Colon (tissue), 2 donors: Measurements from ENCODE around the gene FAM20A.
"Not testable (repeated sequence)": the region's sequence is repeated elsewhere in the genome, so short reads cannot be mapped to it uniquely, and the experiment has no call there.

Experiments used
- FAIRE-seq: peaks from 2 replicates; lab custom pipeline; 2012; peaks lifted over from hg19 to GRCh38; lab: Jason Lieb, UNC
- donor health status: control.
- donor health status: control.

Gene FAM20A

DNA sequence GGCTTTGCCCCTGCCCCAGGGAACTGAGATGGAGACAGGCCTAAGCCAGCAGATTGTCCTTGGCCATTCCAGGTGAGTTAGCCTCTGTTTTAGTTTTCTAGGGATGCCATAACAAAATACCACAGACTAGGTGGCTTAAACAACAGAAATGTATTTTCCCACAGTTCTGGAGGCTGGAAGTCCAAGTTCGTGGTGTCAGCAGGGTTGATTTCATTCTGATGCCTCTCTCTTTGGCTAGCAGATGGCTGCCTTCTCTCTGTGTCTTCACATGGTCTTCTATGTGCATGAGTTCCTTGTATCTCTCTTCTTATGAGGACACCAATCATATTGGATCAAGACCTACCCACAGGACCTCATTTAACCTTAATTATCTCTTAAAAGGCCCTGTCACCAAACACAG lies 12.8 kb downstream of the FAM20A start:
- FAIRE-seq = no peak

DNA sequence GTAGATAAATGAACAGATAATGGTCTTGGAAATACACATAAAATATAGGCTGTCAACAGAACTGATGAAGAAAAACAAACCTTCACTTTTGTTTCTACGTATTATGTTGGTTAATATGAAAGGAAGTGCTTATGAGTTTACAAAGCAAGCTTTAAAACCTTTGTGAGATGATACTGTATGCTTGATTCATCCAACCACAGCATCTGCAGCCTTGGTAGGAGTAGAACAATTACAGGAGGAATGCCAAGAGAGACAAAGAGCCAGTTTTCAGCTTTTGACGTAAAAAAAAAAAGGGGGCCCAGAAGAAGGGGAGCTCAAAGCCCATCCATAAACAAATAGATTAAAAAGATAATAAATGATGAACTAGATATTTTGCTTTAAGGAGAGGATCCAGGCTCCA lies 13.3 kb downstream of the FAM20A start:
- FAIRE-seq = no peak

DNA sequence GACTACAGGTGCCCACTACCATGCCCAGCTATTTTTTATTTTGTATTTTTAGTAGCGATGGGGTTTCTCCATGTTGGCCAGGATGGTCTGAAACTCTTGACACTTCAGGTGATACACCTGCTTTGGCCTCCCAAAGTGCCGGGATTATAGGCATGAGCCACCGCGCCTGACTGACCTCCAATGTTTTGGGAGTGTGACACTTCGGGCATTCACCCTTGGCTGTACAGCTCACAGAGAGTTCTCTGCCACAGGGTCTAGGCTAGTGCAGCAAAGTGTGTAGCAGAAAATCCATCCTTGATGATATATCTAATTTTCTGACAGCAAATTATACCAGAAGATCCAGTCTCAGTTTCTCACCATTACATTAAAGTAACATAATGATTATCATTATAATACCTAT lies 14.1 kb downstream of the FAM20A start:
- FAIRE-seq = no peak

DNA sequence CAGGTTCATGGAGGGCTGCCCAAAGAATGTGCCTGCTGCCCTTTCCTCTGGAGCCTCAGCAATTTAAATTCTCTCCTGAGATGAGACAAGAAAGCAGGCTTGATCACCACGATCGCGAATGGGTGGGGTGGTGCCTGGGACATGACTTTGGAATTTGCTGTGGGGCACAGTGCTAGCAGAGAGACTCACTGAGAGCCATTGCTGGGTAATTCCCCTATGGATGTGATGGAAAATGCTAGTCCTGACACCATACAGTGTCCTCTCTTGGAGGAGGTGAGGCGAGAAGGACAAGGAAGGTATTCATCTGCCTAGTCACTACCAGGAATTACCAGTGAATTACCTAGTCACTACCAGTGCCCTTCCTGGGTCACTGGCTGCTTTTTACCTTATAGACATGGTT lies 15.5 kb downstream of the FAM20A start:
- FAIRE-seq = no peak

DNA sequence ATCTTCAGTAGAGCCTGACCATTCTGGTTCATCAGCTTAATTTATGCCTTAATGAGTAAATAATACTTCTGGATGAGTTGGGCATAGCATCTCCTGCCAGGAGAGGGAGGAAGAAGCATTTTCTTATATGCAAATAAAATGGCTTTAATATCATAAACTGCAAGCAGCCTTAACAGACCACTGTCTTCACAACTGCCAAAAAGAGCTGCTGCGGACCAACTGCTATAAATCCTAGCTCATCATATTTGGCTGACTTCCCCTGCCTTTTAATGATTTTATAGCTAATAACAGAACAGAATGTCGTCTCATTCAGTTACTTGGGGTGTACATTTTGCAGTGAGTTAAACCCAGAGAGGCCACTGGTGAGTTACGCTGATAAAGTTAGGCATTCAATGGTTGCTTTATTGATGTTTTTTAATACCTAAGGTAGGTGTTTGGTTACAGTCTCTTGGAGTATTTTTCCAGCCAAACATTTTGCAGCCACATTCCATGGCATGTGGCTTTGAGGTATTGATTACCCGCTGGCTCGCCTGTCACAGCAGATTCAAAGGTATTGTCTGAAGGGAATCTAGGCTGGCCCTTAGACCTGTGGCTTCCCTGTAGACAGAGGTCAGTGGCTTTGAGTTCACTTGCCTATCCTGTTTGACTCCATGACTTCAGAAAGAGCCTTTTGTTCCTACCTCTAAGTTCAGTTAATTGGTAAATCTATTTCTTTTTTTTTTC lies 16.4 kb downstream of the FAM20A start:
- FAIRE-seq = no peak

DNA sequence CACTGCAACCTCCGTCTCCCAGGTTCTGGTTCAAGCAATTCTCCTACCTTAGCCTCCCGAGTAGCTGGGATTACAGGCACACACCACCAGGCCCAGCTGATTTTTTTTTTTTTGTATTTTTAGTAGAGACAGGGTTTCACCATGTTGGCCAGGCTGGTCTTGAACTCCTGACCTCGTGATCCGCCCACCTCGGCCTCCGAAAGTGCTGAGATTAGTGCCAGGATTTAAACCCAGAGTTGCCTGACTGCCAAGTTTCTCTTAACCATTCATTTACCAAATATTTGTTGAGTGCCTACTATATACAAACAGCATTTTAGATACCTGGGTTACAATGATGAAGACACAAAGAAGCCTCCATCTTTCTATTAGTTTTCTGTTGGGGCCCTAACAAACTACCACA lies 18.3 kb downstream of the FAM20A start:
- not testable (repeated sequence) for FAIRE-seq

DNA sequence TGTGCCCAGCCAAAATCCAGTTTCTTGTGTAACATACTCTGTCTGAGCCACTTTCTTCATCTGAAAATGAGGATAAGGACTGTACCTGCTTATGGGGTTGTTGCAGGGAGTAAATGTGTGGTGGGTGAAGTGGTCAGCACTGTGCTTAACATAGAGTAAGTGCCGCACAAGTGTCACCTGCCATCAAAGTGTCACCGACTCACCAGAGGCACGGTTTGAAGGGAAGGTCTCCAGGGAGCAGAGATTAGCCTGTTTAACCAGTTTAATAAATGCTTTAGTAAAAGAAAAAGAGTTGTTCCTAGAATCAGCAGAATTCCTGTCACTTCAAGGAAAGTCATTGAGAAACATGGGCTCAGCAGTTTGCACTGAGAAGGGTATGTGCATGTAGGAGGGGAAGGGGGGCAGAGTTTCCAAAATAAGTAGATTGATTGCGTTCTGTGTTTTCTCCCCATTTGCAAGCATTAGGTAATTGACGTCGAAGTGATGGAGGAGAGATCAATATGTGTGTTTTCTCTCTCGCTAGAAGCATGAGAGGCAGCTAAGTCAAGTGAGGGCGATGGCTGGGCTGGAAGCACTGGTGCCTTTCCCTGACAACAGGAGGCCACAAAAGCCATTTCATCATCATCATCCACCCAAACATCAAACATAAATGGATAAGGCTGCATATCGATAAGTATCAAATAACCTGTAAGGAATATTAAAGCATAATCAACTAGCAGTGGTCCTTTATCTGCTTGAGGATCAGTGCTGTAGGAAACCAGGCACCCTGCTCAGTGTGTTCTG lies 19.1 kb downstream of the FAM20A start:
- FAIRE-seq = no peak

DNA sequence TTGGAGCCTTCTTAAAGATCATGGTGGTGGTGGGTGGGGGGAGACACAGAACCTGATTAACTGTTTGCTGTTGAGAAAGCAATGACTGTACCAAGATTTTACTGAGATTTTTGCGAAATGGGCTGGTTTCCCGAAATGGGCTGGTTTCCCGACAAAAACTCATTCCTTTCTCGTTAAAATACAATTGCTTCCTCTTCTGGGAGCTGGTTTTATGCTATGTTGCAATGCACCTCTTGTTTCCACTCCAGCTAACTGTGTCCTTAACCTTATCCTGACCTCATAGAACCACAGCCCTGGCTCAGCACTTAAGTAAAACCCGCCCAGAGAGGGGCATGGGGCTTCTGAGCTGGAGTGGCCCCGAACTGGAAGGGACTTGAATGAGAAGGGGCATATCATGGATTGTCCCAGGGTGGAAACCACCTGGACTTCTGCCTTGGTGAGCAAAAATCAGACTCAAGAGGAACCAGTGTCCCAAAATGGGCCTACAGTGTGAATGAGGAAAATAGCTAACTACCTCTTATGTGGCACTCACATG lies 20.9 kb downstream of the FAM20A start:
- FAIRE-seq = no peak

DNA sequence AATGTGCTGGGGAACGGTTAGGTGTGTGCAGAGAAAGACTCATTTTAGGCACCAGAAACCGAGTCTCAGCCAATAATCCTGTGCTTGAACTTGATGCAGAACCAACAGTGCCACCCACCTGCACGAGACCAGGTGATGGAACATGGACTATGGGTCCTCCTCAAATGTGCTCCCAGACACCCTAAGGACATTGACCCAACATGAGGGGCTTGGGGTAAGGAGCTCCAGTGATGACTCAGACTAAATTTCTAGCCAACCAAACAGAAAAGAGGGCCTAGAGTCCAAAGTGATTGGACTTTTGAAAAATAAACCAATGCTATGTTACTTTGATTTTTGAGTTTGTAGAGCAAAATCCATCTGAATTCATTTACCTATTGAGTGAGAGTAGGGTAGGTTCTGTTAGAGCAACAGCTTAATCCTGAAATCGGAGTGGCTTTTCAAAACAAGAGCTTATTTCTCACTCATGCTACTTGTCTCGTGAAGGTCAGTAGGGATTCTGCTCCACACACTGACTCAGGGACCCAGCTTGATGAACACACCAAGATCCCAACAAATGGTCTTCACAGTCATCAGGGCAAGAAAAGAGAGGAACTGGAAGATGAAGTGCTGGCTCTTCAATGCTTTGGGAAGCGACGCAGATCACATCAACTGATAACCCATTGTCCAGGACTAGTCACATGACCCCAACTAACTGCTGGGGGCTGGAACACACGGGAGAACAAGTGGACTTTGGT lies 21.8 kb downstream of the FAM20A start:
- FAIRE-seq = no peak

DNA sequence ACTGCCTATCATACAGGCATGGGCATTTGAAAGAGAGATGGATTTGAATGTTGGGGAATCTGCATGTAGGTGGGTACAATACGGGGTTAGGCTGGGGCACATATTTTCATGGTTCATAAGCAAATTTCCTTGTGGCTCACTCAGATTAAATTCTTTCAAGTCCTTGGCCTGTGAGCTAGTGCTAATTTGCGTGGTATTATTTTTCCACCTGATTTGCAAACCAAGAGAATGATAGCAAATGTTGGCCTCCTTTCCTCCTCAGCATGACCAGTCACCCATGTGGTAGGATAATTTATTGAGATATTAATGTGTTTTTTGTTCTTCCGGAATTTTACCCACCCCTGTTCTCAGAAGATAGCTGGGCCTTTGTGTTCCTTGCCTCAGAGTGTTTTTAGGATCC lies 22.9 kb downstream of the FAM20A start:
- FAIRE-seq = no peak

DNA sequence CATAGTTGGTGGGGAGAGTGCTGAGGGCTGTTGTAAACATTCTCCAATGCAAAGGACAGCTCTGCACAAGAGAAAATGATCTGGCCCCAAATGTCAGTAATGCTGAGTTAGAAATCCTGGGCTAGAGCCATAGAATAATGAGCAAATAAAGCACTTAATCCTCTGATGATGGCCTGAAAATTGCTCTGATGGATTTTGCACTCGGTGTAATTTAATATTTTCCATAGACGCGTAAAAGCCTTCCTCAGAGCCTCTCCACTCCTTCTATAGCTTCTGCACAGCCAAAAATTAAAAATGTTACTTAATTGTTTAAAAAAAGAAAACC lies 23.7 kb downstream of the FAM20A start:
- no peak for FAIRE-seq

DNA sequence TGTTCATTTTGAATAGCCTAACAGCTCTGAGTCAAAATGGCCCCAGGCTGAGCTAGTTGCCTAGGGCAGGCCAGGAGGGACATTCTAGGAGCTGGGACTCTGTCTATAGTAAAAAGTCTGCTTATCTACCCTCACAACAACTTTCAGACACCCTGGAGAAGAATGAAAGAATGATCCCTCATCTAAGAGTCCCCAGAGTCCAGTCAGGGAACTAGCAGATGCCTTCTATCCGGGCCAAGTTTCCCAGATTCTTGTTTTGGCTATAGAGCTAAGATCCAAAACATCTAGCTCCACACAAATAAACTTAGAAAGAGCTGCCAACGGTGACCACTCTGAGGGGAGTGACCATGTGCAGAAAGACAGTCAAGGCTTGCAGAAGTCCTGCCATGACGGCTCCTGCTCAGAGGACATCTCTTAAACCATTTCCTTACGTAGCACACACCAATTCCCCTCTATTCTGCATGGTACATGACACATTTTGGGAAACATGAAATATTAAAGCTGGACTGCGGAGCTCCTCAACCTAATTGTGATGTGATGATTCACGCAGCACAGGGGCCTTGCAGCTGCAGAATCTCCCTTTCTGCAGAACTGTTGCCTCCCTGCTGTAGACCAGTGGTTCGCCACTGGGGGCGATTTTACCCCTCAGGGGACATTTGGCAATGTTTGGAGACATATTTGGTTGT lies 24.2 kb downstream of the FAM20A start:
- FAIRE-seq = no peak

DNA sequence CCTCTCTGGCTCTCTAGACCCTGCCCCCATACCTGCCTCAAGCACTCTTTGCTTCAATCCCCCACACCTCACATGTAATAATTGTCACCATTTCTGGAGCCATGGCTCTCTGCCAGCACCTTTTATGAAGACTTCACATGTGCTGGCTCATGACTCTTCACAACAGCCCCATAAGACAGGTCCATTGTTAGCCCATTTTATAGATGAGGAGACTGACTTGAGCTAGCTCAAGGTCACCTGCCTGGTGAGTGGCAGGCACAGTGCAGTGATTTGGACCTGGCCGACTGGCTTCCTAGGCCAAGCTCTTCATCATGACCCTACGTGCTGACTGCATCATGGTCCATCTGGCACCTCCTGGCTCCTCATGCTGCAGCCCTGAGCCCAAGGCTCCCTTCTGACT lies 25.0 kb downstream of the FAM20A start:
- FAIRE-seq = no peak

DNA sequence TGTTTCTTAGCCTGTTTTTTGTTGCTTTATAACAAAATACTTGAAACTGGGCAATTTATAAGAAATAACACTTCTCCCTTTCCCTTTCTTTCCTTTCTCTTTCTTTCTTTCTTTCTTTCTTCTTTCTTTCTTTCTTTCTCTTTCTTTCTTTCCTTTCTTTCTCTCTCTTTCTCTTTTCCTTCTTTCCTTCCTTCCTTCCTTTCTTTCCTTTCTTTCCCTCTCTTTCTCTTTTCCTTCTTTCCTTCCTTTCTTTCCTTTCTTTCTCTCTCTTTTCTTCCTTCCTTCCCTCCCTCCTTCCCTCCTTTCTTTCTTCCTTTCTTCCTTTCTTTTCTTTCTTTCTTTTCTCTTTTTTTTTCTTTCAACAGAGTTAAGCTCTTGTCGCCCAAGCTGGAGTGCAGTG lies 27.8 kb downstream of the FAM20A start:
- no peak for FAIRE-seq

DNA sequence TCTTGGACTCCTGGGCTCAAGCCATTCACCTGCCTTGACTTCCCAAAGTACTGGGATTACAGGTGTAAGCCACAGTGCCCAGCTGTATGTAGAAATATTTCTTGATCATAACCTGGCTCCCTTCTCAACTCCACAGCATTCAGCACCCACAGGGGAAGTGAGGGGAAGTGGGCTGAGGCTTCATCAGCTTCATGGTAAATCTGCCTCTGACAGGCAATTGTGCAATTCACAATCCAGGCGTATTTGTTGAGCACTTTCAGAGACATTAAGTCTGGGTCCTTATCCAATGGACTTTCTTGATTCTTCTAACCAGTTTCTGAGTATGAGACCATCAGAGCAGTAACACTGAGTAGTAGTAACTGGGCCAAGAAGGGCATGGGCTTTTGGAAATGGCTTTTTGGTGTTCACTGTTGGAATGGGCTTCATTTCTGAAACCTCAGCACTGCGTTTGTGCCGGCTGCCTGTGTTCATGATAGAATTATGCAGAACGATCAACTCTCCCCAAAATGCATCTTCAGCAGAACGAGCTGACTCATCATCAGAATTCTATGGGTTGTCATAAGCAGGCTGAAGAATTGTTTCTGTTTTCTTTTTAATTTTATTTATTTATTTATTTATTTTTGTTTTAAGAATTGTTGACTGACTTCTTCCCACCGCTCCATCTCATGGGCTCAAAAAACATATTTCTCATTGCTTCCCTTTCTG lies 28.9 kb downstream of the FAM20A start:
- no peak for FAIRE-seq

DNA sequence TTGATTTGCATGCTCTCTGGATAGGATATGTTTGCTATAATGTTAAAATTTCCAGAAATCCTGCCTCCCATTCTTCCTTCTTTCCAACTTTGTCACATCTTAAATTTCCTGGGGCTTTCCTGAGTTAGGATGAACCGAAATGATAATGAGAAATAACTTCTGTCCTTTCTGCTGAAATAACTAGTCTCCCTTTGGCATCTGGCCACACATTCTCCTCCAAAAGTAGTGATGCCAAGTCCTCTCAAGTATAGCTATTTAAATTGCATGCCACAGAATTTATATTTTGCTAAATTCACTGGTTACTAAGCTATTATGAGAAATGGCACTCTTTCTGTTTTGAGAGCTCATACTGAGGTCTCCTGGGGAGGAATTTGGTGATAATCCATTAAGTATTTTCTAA lies 30.6 kb downstream of the FAM20A start:
- FAIRE-seq = no peak

DNA sequence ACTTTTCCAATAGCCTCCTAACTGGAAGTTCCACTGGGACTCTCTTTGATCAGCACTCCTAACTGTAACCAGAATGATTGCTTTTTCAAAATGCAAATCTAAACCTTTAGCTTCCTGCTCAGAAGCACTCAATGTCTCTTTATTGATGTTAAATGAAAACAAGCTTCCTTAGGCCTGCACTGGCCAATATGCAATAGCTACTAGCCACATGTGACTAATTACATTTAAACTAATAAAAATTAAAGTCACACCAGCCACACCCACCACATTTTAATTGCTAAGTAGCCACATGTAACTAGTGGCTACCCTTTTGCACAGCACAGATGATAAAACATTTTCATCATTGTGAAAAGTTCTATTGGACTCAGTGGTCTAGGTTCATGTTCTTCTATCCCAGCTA lies 31.8 kb downstream of the FAM20A start:
- FAIRE-seq = no peak

DNA sequence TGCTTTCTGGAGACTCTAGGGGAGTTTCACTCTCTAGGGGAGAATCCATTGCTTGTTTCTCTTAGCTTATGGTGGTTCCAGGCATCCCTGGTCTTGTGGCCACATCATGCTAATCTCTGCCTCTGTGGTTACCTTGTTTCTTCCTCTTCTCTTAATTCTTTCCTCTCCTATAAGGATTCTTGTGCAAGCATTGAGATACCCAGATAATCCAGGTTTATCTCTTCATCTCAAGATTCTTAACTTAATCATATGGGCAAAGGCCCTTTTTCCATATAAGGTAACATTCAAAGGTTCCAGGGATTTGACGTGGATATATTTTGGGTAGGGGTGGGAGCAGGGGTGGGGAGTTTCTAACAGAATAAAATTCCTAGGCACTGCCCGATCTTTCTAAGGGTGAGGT lies 32.6 kb downstream of the FAM20A start:
- FAIRE-seq = no peak

DNA sequence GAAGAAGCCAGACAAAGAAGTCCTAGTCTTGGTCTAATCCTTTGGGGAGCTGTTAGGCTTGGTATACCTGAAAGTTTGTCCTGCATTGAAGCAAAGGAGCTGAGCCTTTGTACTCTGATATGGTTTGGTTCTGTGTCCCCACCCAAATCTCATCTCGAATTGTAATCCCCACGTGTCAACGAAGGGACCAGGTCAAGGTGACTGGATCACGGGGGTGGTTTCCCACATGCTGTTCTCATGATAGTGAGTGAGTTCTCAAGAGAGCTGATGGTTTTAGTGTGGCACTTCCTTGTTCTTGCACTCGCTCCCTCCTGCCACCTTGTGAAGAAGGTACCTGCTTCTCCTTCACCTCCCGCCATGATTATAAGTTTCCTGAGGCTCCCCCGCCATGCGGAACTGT lies 33.6 kb downstream of the FAM20A start:
- no peak for FAIRE-seq

DNA sequence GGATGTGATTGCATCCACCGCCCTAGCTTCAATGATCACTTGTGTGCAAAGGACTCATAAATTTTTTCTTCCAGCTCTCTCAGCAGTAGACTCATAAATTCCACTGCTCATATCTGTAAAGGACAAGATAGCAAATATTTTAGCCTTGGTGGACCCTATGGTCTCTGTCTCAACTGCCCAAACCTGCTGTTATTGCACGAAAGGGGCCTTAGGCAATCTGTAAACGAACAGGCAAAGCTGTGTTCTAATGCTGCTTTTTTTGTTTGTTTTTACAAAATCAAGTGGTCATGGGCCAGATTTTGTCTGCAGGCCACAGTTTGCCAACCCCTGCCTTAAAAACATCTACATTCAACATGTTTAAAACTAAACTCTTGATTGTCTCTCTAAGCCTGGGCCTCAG lies 34.1 kb downstream of the FAM20A start:
- FAIRE-seq = no peak

DNA sequence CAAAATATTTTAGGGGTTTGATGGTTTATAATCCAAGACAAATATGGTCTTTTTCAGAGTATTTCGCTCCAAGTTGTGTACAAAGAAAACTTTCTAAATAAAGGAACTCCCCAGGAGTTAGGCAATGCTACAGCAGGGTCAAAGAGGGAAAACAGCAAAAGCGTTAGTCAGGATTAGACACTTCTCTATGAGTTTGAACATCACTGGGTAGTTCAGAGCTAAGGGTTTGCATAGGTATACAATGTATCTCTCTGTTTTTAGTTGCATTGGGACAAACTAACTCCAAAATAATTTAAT lies 34.8 kb downstream of the FAM20A start:
- no peak for FAIRE-seq
